Measurements from ENCODE around the gene PHACTR2. TPM values are rescaled to one million over a fixed set of nuclear protein-coding genes. Genes with fewer than 3 reads are reported as not detected.

PHACTR2 gene
- total RNA-seq, 1 donor from 2014 or later = 62.5 TPM

DNA sequence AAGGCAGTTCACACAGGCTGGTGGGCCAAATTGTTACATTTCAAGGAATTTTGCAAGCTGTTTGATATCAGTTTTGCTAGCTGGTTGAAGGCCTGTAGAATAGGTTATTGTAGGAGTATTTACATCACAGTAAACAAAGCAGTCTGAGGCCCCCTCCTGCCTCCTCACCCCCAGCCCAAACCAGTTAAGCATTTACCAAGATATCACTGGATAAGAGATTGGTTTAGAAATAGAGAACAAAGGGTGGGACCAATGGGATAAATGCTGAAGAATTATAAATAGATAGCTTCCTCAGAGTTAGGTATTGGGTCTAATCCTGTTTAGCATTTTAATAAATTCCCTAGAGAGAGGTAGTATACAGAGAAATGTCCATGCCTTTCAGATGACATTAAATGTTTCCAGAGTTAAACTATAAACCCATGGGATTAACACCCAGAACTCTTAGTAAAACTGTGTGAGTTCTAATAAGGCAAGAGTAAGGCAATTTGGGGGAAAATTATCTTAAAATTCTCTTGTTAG is 2.3 kb upstream of the PHACTR2 start:
- DNase-seq = no peak

DNA sequence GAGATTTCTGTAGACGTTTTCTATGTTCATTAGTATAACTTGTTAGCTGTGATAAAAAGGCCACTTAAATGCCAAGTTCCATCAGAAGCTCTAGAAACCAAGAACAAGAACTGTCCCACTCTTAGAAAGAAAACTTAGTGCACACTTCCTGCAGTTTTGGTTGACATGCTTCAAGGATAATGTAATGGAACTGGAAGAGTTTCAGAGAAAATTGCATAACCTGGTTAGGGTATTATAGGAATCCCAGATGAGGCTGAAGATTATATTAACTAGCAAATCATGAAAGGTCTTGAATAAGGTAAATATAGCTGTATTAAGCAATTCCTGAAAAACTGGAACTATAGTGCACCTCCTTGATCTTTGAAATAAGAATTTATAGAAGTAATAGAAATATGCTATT is 1.8 kb upstream of the PHACTR2 start:
- peak; percentile 82 for DNase-seq

DNA sequence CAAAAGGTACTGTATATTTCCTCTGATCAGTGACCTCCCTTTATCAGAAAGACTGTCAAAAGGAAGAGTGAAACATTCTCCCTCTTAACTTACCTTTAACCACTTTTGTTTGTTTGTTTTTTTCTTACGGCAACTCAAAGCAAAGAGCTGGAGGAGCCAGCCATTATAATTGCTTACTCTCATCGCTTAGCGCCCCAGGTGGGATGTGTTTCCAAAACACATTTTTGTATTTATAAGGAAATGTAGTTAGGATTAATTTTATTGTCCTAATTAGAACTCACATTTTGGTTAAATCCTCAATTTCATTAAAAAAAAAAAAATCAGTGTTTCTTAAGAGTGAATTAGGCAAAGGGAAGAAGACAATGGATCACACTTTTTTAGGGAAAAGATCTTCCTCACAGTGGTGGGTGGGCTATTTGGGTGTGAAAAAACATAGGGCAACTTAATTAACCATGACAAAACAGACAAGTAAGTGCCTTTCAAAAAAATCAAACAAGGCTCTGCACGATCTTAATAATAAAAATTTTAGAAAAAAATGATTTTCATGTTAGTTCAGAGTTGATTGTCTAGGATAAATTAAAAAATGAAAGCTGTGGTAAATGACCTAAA is 1.2 kb upstream of the PHACTR2 start:
- DNase-seq = peak; percentile 19

DNA sequence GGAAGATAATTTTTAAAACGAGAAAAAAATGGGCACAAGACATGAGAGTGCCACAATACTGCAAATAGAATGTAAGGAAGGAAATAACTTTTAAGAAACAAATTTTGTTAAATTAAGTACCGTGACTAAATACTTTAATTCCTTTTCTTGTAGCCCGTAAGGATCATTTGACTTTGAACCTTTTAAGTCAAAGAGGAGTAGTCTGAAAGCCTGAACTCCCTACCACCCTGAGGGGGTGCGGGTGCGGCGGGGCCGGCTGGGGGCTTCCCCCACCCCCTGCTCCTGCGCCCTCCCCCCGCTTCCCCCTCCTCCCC is 231 bp upstream of the PHACTR2 start:
- no peak for DNase-seq

DNA sequence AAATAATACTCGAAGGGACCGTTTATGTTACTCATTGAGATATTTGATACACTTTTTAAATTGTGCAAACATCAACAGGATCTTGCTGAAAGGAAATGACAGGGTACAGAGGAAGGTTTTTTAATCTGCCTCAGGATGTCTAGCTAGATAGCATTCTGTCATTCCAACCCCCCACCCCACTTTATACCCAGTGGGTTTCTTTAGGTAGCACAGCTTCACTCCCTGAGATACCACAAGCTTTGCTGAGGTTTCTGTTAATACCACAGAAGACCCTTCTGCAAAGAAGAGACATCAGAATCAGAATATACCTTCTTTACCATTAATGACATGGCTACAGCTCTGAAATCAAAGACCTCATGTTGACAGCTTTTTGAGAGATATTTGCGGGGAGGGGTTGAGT is 1.3 kb downstream of the PHACTR2 start:
- DNase-seq = peak; percentile 64

DNA sequence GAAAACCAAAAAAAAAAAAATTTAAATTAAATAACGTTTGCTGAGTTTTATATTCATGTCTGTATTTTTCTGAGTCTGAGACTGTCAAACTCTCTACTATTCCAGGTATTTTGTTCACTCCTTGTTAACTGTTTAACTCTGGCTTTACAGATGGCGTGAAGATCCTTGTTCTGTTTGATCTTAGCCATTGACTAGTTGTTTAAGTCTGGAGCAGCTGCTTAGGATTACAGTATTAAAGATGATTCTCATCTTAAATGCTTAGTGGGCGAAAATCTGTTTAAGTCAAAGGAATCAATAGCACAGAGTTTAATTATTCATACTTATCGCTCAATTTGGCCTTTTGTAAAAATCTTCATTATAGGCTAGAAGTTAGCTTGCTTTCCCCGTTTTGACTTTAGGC is 2.4 kb downstream of the PHACTR2 start:
- no peak for DNase-seq

DNA sequence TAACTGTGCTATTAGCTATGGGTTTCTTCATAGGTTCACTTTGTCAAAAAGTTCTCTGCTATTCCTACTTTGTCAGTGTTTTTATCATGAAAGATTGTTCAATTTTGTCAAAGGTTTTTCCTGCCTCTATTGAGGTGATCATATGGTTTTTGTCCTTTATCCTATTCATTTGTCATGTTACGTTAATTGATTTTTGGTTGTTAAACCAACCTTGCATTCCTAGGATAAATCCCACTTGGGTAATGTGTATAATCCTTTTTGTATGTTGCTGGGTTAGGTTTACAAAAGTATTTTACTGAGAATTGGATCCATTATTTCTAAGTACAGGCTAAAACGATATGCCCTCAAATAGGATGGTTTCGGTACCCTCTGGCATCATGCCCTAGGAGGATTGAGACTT is 5.0 kb downstream of the PHACTR2 start:
- no peak for DNase-seq

DNA sequence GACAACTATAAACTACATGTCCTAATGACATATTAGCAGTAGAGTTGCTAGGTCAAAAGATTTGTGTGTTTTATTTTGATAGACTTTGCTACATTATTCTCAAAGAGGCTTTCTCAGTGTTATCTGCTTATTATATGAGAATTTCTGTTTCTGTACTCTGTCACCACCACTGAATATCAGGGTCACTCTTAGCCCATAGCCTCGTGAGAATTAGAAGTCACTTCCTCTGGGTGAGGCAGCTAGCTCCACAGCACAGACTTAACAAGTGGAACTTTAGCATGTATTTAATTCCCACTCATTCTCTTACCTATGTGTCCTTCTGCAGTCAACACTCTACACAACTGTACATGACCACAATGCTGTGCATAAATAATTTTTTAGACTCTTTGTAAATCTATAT is 6.7 kb downstream of the PHACTR2 start:
- no peak for DNase-seq

DNA sequence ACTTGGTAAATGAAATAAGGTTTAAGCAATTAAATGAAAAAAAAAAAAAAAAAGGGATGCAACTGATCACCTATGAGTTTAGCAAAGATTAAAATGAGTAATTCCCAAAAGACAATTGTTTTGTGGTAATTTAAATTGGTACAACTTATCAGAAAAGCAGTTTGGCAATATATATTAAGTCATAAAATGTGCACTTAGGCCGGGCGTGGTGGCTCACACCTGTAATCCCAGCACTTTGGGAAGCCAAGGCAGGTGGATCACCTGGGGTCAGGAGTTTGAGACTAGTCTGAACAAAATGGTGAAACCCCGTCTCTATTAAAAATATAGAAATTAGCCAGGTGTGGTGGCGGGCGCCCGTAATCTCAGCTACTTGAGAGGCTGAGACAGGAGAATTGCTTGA is 7.9 kb downstream of the PHACTR2 start:
- no peak for DNase-seq

DNA sequence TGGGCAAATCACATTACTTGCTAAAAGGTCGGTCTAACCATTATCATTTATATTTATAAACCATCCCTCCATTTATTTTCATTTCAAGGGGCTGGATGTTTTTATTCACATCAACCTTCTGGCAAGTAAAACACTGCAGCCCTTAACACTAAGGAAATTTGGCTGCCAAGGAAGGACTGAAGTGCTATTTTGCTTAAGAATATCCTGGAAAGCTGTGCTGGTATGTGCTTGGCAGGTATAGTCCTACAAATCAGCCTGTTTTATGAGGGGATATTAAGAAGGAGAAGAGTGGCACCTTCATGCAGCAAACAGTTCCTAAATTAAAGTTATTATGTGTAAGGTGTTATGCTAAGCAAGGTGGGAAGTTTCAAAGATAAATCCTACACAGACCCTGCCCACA is 9.8 kb downstream of the PHACTR2 start:
- DNase-seq = no peak

DNA sequence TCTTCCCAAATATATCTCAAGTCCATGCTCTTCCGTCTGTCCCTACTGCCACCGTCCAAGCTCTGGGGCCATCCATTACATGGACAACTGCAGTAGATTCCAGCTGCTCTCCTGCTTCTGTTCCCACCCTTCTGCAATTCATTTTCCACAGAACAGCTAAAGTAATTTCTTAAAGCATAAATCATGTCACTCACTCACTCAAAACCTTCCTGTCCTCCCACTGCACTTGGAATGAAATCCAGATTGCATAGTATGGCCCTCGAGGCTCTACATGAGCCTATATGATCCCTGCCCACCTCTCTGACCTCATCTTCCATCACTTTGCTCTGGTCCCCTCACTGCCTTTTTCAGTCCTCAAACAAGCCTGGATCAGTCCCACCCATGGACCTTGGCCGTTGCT is 10.9 kb downstream of the PHACTR2 start:
- DNase-seq = no peak

DNA sequence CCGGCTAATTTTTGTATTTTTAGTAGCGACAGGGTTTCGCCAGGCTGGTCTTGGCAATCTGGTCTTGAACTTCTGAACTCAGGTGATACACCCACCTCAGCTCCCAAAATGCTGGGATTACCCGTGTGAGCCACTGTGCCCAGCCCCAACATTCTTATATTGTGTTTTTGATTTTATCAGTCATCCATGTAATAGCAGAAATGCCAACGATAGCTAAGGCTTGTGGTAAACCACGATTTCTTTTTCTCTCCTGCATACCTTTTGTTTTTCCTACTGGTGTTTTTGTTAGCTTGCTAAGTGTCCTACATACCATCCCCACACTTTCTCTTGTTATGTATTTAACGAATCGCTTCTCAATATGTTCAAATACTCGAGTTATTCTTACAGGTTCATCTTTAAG is 12.1 kb downstream of the PHACTR2 start:
- DNase-seq = no peak

DNA sequence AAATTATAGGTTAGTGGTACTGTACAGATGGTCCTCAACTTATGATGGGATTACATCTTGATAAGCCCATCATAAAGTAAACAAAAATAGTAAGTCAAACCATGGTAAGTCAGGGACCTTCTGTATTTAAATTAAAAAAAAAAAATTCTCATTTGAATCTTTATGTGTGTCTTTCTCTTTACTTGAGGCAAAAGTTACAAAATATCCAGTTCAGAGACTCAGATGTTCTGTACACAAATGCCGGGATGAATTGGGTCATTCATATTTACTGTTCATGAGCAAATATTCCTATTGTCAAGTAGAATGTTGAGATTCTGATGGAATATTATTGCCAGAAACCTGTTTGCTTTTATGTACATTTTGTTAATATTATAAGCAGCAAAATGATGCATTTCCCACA is 13.4 kb downstream of the PHACTR2 start:
- no peak for DNase-seq

DNA sequence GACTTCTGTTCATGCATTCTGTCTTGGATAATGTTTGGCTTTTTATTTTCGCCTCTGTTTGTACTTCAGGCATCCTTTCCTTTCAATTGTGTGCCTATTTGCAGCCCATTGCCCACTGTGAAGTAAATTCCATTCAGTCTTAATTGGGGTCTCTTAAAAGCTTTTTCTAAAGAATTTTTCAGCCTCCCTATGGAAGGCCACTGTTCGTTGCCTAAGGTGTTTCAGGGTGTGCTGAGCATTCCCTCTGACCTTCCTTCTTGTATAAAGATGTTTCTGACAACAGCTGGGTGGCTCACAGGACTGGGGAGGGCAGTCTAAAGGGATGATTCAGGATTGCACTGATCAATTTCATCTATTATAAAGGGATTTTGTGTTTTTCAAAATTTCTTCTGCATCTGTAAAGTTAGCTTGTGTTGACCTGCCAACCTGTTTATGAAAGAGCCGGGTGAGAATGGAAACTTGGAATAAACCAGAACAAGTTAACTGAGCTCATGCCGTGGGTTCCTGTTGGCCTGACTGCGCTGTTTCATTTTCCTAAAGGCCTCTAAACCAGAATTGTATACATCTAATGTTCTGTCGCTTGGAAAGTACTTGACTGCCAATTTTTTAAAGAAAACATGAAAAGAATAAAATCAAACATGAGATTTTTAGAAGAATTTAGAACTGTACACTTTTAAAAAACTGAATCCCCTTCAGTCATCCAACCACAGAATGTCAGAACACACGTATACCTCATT is 14.3 kb downstream of the PHACTR2 start:
- no peak for DNase-seq

DNA sequence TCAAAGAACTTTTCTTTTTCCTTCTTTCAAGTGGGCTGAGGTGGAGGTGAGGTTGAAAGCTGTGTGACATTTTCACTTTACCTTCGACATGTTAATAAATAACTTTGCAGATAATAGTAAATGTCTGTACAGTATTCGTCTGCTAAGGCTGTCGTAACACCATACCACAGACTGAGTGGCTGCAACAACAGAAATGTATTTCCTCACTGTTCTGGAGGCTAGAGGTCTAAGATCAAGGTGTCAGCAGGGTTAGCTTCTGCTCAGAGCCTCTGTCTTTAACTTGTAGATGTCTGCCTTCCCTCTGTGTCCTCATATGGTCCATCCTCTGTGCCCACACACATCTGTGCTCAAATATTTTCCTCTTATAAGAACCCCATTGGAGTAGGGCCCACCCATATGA is 14.9 kb downstream of the PHACTR2 start:
- no peak for DNase-seq

DNA sequence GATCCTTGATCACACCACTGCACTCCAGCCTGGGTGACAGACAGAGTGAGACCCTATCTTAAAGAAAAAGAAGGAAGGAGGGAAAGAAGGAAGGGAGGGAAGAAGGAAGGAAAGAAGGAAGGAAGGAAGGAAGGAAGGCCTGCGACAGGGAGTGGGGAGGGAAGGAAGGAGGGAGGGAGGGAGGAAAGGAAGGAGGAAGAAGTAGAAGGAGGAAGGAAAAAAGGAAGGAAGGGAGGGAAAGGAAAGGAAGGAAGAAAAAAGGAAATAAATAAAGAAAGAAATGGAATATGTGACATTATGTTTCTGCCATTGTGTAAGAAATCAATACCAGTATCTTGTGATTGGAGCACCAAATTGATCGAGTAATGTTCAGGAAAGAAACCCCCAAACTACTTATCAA is 16.2 kb downstream of the PHACTR2 start:
- no peak for DNase-seq

DNA sequence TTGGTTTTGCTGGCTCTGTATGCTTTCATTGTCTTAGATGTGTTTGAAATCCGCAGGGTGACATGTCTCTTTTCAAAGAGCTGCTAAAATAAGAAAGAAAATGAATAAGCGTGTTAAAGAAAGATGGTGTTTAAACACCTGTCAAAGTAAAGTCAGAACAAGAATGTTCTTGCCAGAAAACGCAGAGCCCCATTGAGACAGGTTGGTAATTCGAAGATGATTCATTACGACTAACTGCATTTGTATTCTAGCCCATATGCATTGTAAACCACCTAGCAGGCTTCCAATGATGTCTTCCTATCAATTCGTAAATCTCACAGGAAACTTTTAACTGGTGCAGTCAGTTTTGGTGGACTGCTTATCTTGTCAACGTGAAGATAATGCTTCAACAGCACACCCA is 16.8 kb downstream of the PHACTR2 start:
- no peak for DNase-seq

DNA sequence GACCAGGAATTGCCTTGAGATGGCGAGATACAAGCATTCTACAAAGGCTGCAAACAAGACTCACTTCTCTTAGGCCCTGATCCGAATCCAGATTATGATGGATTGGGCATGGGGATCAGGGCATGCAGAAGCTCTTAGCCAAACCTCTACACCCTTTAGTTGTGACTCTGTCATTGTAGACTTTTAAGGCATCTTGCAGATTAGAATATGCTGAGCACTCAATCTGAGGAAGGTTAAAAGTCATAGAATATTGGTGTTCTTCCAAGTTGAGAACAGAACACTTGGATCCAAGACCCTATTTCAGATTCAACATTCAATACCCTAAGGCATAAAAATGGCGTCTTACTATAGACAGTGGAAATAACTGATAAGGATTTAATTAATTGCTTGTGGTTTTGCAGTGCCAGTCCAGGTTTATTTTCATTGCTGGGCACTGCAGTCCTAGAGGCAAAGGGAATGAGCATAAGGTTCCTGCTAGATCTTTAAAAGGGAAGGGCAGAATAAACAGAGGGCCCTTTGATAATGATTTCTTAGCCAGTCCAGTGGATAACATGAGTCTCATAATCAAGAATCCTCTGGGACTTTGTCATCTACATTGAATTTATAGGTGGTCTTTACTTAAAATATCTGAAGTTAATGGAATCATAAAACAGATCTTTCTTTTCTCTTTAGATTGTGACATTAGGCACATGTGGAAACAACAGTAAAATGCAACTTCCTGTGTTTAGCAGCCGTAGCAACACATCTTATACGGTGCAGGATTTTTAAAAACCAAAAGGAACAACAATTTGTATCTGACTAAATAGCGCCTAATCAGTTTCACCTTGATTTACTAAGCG is 17.6 kb downstream of the PHACTR2 start:
- DNase-seq = peak; percentile 43

DNA sequence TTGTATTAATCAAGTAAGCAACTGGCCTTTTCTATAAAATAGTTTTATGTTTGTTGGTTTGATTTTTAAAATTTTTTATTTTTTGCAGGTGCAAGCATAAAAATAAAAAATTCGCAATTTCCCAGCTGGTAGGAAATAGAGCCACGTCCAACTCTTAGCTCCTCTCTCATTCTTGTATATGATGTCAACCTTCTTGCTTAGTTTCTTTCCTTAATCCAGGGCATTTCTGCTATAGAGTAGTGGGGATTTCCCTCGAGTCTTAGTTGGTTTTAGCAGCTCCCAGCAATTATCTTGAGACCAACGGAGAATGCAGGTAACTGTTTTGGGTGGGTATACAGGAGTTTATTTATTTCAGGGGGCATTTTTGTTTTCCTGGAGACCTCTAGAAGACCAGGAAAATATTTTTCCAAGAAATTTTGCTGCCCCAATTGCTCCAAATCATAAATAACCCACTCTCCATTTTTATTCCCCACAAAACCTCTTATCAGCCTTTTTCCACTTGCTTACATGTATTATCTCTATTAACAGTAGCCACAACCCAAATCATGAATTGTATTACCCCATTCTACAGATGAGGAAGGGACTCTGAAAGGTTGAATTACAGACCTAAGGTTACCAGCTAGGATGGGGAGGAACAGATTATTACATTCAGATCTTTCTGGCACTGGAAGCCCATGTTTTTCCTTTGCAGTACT is 18.4 kb downstream of the PHACTR2 start:
- DNase-seq = no peak

DNA sequence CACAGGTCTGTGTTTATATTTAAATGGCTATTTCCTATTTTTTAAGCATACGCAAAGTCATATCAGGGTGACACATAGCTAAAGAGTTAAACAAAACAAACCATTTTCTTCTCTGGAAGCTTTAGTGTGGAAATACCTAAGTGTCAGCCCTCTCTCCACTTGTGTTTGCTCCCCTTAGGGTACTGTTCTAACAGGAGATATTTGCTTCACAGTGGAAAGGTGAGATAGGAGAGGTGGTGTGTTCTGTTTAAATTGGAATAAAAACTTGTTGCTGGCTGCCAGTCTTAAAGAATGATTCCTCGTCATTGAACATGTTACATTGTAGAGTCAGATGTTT is 18.9 kb downstream of the PHACTR2 start:
- no peak for DNase-seq

DNA sequence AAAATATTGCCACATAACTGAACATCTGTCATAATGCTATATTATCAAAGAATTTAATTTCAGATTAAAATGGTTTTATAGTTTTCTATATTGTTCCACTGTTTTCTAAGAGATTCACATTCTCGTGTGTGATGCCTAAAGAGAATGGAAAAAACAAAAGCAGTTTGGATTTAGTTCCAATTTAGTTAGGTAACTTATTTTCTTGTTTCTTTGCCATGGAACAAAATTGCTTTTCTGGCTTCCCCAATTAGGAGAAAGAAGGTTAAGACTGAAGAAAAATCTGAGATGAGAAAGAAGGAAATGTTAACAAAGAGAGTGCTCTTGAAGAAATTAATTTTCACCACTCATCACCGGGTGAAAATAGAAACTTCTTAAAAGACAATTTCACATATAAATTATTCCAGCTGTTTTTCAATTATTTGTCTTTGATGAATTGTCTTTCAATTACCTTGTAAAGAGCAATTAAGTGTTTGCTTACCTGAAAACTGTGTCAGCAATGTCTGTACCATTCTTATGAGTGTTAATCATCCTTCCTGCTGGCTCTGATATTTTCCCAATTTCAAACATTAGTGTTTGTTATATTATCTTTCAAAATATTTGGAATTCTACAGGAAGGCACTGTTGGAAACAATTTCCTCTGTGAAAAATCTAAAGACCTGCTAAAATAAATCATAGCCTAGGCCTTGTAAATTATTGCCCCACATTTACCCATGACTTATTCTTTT is 19.5 kb downstream of the PHACTR2 start:
- DNase-seq = no peak

DNA sequence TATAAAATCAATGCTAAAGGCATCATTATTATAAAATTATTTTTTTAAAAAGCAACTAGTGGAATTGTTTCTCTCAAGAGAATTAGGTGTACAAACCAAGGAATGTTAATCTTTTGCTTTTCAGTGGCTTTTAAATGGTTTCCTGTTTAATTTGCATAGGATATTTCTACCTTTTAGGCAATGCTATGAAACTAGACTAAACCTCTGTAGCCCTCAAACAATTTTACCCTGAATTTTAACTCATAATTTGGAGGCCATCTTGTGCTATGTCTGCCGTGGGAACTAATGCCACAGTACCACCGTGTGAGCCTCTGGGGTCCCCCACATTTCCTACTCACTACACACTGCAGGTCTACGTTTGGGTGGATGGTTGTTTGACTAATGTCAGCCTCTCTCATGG is 20.6 kb downstream of the PHACTR2 start:
- no peak for DNase-seq

Measured in skin of body (tissue), 2 donors.